GM23338 (cell line): Measurements from ENCODE around the gene SLC6A1. TPM values are rescaled to one million over a fixed set of nuclear protein-coding genes. Genes with fewer than 3 reads are reported as not detected.

Experiments
- ATAC-seq: fragments of 200-7000 bp; cut with Tn5 transposase; 3 replicates; pipeline ENCODE4 v1.9.1; 2020
- DNase-seq: peaks from one replicate; pipeline ENCODE4 v3.0.0-alpha.2; 2015; ENCODE audit warnings: low spot score
- H2AFZ ChIP-seq: fragments of 200-600 bp; sonication (generic); 2 replicates; pipeline ENCODE4 v1.8.0; 2016; ENCODE audit warnings: antibody characterized with exemption, mild to moderate bottlenecking, moderate library complexity
- H3F3A ChIP-seq: fragments of 200-600 bp; sonication (generic); replicated peaks from 2 replicates; pipeline ENCODE4 v1.8.0; 2017; ENCODE audit warnings: antibody characterized with exemption, mixed run types, low read depth
- H3K27ac ChIP-seq: fragments of 200-600 bp; sonication (generic); 2 replicates; pipeline ENCODE4 v1.6.1; 2016; ENCODE audit warnings: low read depth
- H3K27me3 ChIP-seq: fragments of 200-600 bp; sonication (generic); 2 replicates; pipeline ENCODE4 v1.8.0; 2016; ENCODE audit warnings: mild to moderate bottlenecking, mixed run types, moderate library complexity; ENCODE audit not compliant: insufficient read depth
- H3K36me3 ChIP-seq: fragments of 200-600 bp; sonication (generic); 2 replicates; pipeline ENCODE4 v1.8.0; 2016; ENCODE audit warnings: mild to moderate bottlenecking; ENCODE audit not compliant: insufficient read depth
- H3K4me1 ChIP-seq: fragments of 200-600 bp; sonication (generic); 2 replicates; pipeline ENCODE4 v1.8.0; 2016; ENCODE audit warnings: mild to moderate bottlenecking, moderate library complexity; ENCODE audit not compliant: insufficient read depth
- H3K4me2 ChIP-seq: fragments of 200-600 bp; sonication (generic); 2 replicates; pipeline ENCODE4 v1.7.1; 2017; ENCODE audit warnings: mixed run types
- H3K4me3 ChIP-seq: fragments of 200-600 bp; sonication (generic); 2 replicates; pipeline ENCODE4 v1.6.1; 2016; ENCODE audit warnings: mixed run types
- H3K79me2 ChIP-seq: fragments of 200-600 bp; sonication (generic); replicated peaks from 2 replicates; pipeline ENCODE4 v1.8.0; 2017; ENCODE audit warnings: mild to moderate bottlenecking; ENCODE audit not compliant: insufficient read depth
- H3K9me2 ChIP-seq: fragments of 200-600 bp; sonication (generic); 2 replicates; pipeline ENCODE4 v1.8.0; 2017; ENCODE audit not compliant: insufficient read depth
- H4K20me1 ChIP-seq: fragments of 200-600 bp; sonication (generic); replicated peaks from 2 replicates; pipeline ENCODE4 v1.8.0; 2017; ENCODE audit warnings: mild to moderate bottlenecking; ENCODE audit not compliant: insufficient read depth
- H3K27ac Mint-ChIP-seq: 2 replicates; pipeline ENCODE4 v1.8.0; 2020; ENCODE audit warnings: inconsistent platforms, mild to moderate bottlenecking, moderate library complexity, mixed read lengths
- H3K27me3 Mint-ChIP-seq: 3 replicates; pipeline ENCODE4 v1.8.0; 2022; ENCODE audit warnings: low read depth, mild to moderate bottlenecking, moderate library complexity, mixed read lengths, inconsistent platforms; ENCODE audit not compliant: insufficient read depth, poor library complexity
- H3K36me3 Mint-ChIP-seq: 3 replicates; pipeline ENCODE4 v1.8.0; 2021; ENCODE audit warnings: low read depth, mild to moderate bottlenecking, inconsistent platforms, moderate library complexity, mixed read lengths
- H3K4me1 Mint-ChIP-seq: 3 replicates; pipeline ENCODE4 v1.8.0; 2020; ENCODE audit warnings: mild to moderate bottlenecking, inconsistent platforms, mixed read lengths
- H3K4me3 Mint-ChIP-seq: 3 replicates; pipeline ENCODE4 v1.8.0; 2021; ENCODE audit warnings: moderate library complexity, mild to moderate bottlenecking, inconsistent platforms, mixed read lengths
- H3K9me3 Mint-ChIP-seq: 3 replicates; pipeline ENCODE4 v1.8.0; 2020; ENCODE audit warnings: moderate library complexity, mild to moderate bottlenecking, inconsistent platforms, mixed read lengths
- CREB1 ChIP-seq: fragments of 250-450 bp; sonication (Bioruptor Pico); IDR thresholded peaks from 2 replicates; pipeline ENCODE4 v1.5.0; 2020; ENCODE audit warnings: low read depth, mild to moderate bottlenecking, moderate library complexity
- ETS1 ChIP-seq: IDR thresholded peaks from 2 replicates; pipeline ENCODE4 v1.6.1; 2016; ENCODE audit warnings: antibody characterized with exemption
- EZH2 ChIP-seq: fragments of 200-600 bp; sonication (generic); IDR thresholded peaks from one replicate; pipeline ENCODE4 v1.8.0; 2017; ENCODE audit warnings: antibody characterized with exemption, mild to moderate bottlenecking, low read depth; ENCODE audit not compliant: unreplicated experiment
- EZH2phosphoT487 ChIP-seq: fragments of 200-600 bp; sonication (generic); IDR thresholded peaks from one replicate; pipeline ENCODE4 v1.8.1; 2018; ENCODE audit warnings: antibody characterized with exemption; ENCODE audit not compliant: unreplicated experiment
- JUNB ChIP-seq: IDR thresholded peaks from one replicate; pipeline ENCODE4 v1.6.1; 2016; ENCODE audit warnings: antibody characterized with exemption; ENCODE audit not compliant: unreplicated experiment
- NANOG ChIP-seq: IDR thresholded peaks from 2 replicates; pipeline ENCODE4 v1.6.1; 2016; ENCODE audit warnings: antibody characterized with exemption, borderline replicate concordance
- POLR2AphosphoS5 ChIP-seq: IDR thresholded peaks from 2 replicates; pipeline ENCODE4 v1.6.1; 2016; ENCODE audit warnings: antibody characterized with exemption, low read depth
- STAT1 ChIP-seq: IDR thresholded peaks from one replicate; pipeline ENCODE4 v1.6.1; 2016; ENCODE audit warnings: antibody characterized with exemption; ENCODE audit not compliant: unreplicated experiment
- ZNF114 ChIP-seq: fragments of 250-450 bp; sonication (Bioruptor Pico); IDR thresholded peaks from 2 replicates; pipeline ENCODE4 v1.5.0; 2020; ENCODE audit warnings: mild to moderate bottlenecking, moderate library complexity
- ZNF331 ChIP-seq: fragments of 250-450 bp; sonication (Bioruptor Pico); IDR thresholded peaks from 2 replicates; pipeline ENCODE4 v1.5.0; 2020; ENCODE audit warnings: low read depth, mild to moderate bottlenecking, moderate library complexity
- ZNF462 ChIP-seq: fragments of 250-450 bp; sonication (Bioruptor Pico); IDR thresholded peaks from 2 replicates; pipeline ENCODE4 v1.5.0; 2020; ENCODE audit warnings: mild to moderate bottlenecking, moderate library complexity
- polyA plus RNA-seq: library from polyadenylated mRNA; unstranded; fragments of >200 nt; fragmentation: Nextera tagmentation; extraction: Ambion mirVana; gene quantifications from 2 replicates; pipeline ENCODE4 v1.2.1, GENCODE V29; 2016
- total RNA-seq: library from RNA; depleted of rRNA; stranded (reverse); fragments of >200 nt; shearing (Covaris generic); gene quantifications from 2 replicates; pipeline ENCODE4 v1.2.3, GENCODE V29; 2014
- TF ChIP-seq, protein P1 (sequence below): IDR thresholded peaks from one replicate; pipeline ENCODE4 v1.6.1; 2018; ENCODE audit warnings: antibody characterized with exemption; ENCODE audit not compliant: unreplicated experiment
- TF ChIP-seq, protein P2 (sequence below), 2 experiments: fragments of 200-600 bp in 1 of 2; sonication (generic) in 1 of 2; conservative IDR thresholded peaks; 2 replicates each; pipeline versions ENCODE4 v1.5.1 to v1.6.1; 2016 to 2017; ENCODE audit warnings: antibody characterized with exemption in 2 of 2, low read depth in 2 of 2, mild to moderate bottlenecking in 2 of 2, moderate library complexity in 1 of 2

Gene SLC6A1
- total and polyA plus RNA-seq, 2 experiments from 2014 or later: 0.16 to 0.28 TPM

- Histone ChIP-seq H3K79me2 (no peaks in the 10 kb centered on the region), H3K9me2 (0 out of 2 replicates have a peak, but pooled peaks cover 3% of the 10 kb centered on the region), H3F3A (no peaks in the 10 kb centered on the region), H3K4me2 (no peak overlapping the region), H2AFZ (no peak overlapping the region), H3K4me3 (no peak overlapping the region), H3K4me1 (peaks cover 13% of the 10 kb centered on the region), H4K20me1 (no peaks in the 10 kb centered on the region), H3K27ac (no peak overlapping the region), H3K36me3 (no peaks in the 10 kb centered on the region), H3K27me3 (no peaks in the 10 kb centered on the region)
- Mint-ChIP-seq H3K4me3 (no peak overlapping the region), H3K36me3 (no peaks in the 10 kb centered on the region), H3K27me3 (peaks cover 5% of the 10 kb centered on the region), H3K4me1 (peaks cover 34% of the 10 kb centered on the region), H3K27ac (no peak overlapping the region), H3K9me3 (no peaks in the 10 kb centered on the region)
- ATAC-seq: no peak
- TF ChIP-seq EZH2phosphoT487 (no peak), EZH2 (no peak), ETS1 (no peak), ZNF462 (CRISPR knock-in tag) (no peak), JUNB (no peak), POLR2AphosphoS5 (no peak), ZNF331 (CRISPR knock-in tag) (no peak), STAT1 (no peak), CREB1 (CRISPR knock-in tag) (no peak), ZNF114 (CRISPR knock-in tag) (no peak), NANOG (no peak)
- TF ChIP-seq, protein P1, sequence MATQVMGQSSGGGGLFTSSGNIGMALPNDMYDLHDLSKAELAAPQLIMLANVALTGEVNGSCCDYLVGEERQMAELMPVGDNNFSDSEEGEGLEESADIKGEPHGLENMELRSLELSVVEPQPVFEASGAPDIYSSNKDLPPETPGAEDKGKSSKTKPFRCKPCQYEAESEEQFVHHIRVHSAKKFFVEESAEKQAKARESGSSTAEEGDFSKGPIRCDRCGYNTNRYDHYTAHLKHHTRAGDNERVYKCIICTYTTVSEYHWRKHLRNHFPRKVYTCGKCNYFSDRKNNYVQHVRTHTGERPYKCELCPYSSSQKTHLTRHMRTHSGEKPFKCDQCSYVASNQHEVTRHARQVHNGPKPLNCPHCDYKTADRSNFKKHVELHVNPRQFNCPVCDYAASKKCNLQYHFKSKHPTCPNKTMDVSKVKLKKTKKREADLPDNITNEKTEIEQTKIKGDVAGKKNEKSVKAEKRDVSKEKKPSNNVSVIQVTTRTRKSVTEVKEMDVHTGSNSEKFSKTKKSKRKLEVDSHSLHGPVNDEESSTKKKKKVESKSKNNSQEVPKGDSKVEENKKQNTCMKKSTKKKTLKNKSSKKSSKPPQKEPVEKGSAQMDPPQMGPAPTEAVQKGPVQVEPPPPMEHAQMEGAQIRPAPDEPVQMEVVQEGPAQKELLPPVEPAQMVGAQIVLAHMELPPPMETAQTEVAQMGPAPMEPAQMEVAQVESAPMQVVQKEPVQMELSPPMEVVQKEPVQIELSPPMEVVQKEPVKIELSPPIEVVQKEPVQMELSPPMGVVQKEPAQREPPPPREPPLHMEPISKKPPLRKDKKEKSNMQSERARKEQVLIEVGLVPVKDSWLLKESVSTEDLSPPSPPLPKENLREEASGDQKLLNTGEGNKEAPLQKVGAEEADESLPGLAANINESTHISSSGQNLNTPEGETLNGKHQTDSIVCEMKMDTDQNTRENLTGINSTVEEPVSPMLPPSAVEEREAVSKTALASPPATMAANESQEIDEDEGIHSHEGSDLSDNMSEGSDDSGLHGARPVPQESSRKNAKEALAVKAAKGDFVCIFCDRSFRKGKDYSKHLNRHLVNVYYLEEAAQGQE: no peak
- TF ChIP-seq, protein P2, sequence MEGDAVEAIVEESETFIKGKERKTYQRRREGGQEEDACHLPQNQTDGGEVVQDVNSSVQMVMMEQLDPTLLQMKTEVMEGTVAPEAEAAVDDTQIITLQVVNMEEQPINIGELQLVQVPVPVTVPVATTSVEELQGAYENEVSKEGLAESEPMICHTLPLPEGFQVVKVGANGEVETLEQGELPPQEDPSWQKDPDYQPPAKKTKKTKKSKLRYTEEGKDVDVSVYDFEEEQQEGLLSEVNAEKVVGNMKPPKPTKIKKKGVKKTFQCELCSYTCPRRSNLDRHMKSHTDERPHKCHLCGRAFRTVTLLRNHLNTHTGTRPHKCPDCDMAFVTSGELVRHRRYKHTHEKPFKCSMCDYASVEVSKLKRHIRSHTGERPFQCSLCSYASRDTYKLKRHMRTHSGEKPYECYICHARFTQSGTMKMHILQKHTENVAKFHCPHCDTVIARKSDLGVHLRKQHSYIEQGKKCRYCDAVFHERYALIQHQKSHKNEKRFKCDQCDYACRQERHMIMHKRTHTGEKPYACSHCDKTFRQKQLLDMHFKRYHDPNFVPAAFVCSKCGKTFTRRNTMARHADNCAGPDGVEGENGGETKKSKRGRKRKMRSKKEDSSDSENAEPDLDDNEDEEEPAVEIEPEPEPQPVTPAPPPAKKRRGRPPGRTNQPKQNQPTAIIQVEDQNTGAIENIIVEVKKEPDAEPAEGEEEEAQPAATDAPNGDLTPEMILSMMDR (conservative IDR thresholded peaks at IDR 0.05; ENCODE audit: low read depth in 2 of 2): no peak
- no peak for DNase-seq
Measured at GRCh38 chr3:10975695-10976234, 16.8 kb upstream of the SLC6A1 start.
